ENCODE data around the gene LANCL1.
"Not testable (repeated sequence)": the region's sequence is repeated elsewhere in the genome, so short reads cannot be mapped to it uniquely, and the experiment has no call there.

Gene LANCL1

GRCh38 chr2:210459407-210459806 is 17.2 kb downstream of the LANCL1 start:
- no peak for DNase-seq (ENCODE audit: low read depth, low spot score)

GRCh38 chr2:210458395-210458794 is 18.2 kb downstream of the LANCL1 start:
- DNase-seq (ENCODE audit: low read depth, low spot score) = no peak

- no peak for DNase-seq (ENCODE audit: low read depth, low spot score)
Measured at GRCh38 chr2:210456571-210456970, 20.0 kb downstream of the LANCL1 start.

- DNase-seq (ENCODE audit: low read depth, low spot score) = no peak
Measured at GRCh38 chr2:210454336-210454735, 22.2 kb downstream of the LANCL1 start.

- no peak for DNase-seq (ENCODE audit: low read depth, low spot score)
Measured at GRCh38 chr2:210452194-210452593, 24.4 kb downstream of the LANCL1 start.

- DNase-seq (ENCODE audit: low read depth, low spot score) = not testable (repeated sequence)
Measured at GRCh38 chr2:210450942-210451341, 25.6 kb downstream of the LANCL1 start.

GRCh38 chr2:210445732-210446131 is 30.8 kb downstream of the LANCL1 start:
- DNase-seq (ENCODE audit: low read depth, low spot score) = no peak

- peak; percentile 32 for DNase-seq (ENCODE audit: low read depth, low spot score)
Measured at GRCh38 chr2:210445116-210445707, 31.3 kb downstream of the LANCL1 start.

GRCh38 chr2:210443527-210443926 is 33.0 kb downstream of the LANCL1 start:
- DNase-seq (ENCODE audit: low read depth, low spot score) = no peak

- no peak for DNase-seq (ENCODE audit: low read depth, low spot score)
Measured at GRCh38 chr2:210442878-210443277, 33.7 kb downstream of the LANCL1 start.

GRCh38 chr2:210442457-210442856 is 34.1 kb downstream of the LANCL1 start:
- no peak for DNase-seq (ENCODE audit: low read depth, low spot score)

- no peak for DNase-seq (ENCODE audit: low read depth, low spot score)
Measured at GRCh38 chr2:210440206-210440605, 36.4 kb downstream of the LANCL1 start.

GRCh38 chr2:210435439-210435838 is 41.1 kb downstream of the LANCL1 start:
- no peak for DNase-seq (ENCODE audit: low read depth, low spot score)

- no peak for DNase-seq (ENCODE audit: low read depth, low spot score)
Measured at GRCh38 chr2:210432633-210433032, 43.9 kb downstream of the LANCL1 start.

GRCh38 chr2:210429403-210430137 is 47.0 kb downstream of the LANCL1 start:
- no peak for DNase-seq (ENCODE audit: low read depth, low spot score)

GRCh38 chr2:210428393-210429179 is 48.0 kb downstream of the LANCL1 start:
- no peak for DNase-seq (ENCODE audit: low read depth, low spot score)

- not testable (repeated sequence) for DNase-seq (ENCODE audit: low read depth, low spot score)
Measured at GRCh38 chr2:210427309-210427708, 49.2 kb downstream of the LANCL1 start.

GRCh38 chr2:210422366-210422765 is 54.2 kb downstream of the LANCL1 start:
- no peak for DNase-seq (ENCODE audit: low read depth, low spot score)

GRCh38 chr2:210421916-210422315 is 54.6 kb downstream of the LANCL1 start:
- DNase-seq (ENCODE audit: low read depth, low spot score) = peak; percentile 90

GRCh38 chr2:210412660-210413059 is 63.9 kb downstream of the LANCL1 start:
- DNase-seq (ENCODE audit: low read depth, low spot score) = no peak

GRCh38 chr2:210410542-210410941 is 66.0 kb downstream of the LANCL1 start:
- DNase-seq (ENCODE audit: low read depth, low spot score) = no peak

- peak; percentile 42 for DNase-seq (ENCODE audit: low read depth, low spot score)
Measured at GRCh38 chr2:210399440-210400041, 77.0 kb downstream of the LANCL1 start.

Measured in astrocyte of the hippocampus (primary cell).